GM12801 (cell line): ENCODE results near the gene ODAPH.

ENCODE experiments used
- CTCF ChIP-seq: IDR thresholded peaks from one replicate; pipeline ENCODE4 v1.5.1; 2011; ENCODE audit warnings: control low read depth; ENCODE audit not compliant: insufficient read length; ENCODE audit errors: extremely low read depth

Gene ODAPH

GRCh38 chr4:75565481-75565880 lies 9.6 kb downstream of the ODAPH start:
- TF ChIP-seq CTCF: no peak

GRCh38 chr4:75566911-75567310 lies 11.0 kb downstream of the ODAPH start:
- no peak for TF ChIP-seq CTCF

GRCh38 chr4:75567725-75568124 lies 11.9 kb downstream of the ODAPH start:
- TF ChIP-seq CTCF: no peak

GRCh38 chr4:75584067-75584466 lies 28.2 kb downstream of the ODAPH start:
- TF ChIP-seq CTCF: no peak

- TF ChIP-seq CTCF: no peak
Observed at GRCh38 chr4:75593393-75593792, 37.5 kb downstream of the ODAPH start.

- TF ChIP-seq CTCF: no peak
Observed at GRCh38 chr4:75596061-75596460, 40.2 kb downstream of the ODAPH start.

- TF ChIP-seq CTCF: no peak
Observed at GRCh38 chr4:75598390-75598789, 42.5 kb downstream of the ODAPH start.

GRCh38 chr4:75599647-75600046 lies 43.8 kb downstream of the ODAPH start:
- TF ChIP-seq CTCF: no peak
